C4-2B (cell line): ENCODE measurements around the gene PATL1.

Experiments
- H3K27ac ChIP-seq: fragments of 450-650 bp; 2 replicates; pipeline ENCODE4 v1.5.1; 2017
- ZFX ChIP-seq: fragments of 450-650 bp; IDR thresholded peaks from 2 replicates; pipeline ENCODE4 v1.6.1; 2017
- TF ChIP-seq, protein P1 (sequence below): fragments of 450-650 bp; conservative IDR thresholded peaks from 2 replicates; pipeline ENCODE4 v1.5.1; 2017; ENCODE audit warnings: mild to moderate bottlenecking

Gene PATL1, protein sequence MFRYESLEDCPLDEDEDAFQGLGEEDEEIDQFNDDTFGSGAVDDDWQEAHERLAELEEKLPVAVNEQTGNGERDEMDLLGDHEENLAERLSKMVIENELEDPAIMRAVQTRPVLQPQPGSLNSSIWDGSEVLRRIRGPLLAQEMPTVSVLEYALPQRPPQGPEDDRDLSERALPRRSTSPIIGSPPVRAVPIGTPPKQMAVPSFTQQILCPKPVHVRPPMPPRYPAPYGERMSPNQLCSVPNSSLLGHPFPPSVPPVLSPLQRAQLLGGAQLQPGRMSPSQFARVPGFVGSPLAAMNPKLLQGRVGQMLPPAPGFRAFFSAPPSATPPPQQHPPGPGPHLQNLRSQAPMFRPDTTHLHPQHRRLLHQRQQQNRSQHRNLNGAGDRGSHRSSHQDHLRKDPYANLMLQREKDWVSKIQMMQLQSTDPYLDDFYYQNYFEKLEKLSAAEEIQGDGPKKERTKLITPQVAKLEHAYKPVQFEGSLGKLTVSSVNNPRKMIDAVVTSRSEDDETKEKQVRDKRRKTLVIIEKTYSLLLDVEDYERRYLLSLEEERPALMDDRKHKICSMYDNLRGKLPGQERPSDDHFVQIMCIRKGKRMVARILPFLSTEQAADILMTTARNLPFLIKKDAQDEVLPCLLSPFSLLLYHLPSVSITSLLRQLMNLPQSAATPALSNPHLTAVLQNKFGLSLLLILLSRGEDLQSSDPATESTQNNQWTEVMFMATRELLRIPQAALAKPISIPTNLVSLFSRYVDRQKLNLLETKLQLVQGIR

DNA sequence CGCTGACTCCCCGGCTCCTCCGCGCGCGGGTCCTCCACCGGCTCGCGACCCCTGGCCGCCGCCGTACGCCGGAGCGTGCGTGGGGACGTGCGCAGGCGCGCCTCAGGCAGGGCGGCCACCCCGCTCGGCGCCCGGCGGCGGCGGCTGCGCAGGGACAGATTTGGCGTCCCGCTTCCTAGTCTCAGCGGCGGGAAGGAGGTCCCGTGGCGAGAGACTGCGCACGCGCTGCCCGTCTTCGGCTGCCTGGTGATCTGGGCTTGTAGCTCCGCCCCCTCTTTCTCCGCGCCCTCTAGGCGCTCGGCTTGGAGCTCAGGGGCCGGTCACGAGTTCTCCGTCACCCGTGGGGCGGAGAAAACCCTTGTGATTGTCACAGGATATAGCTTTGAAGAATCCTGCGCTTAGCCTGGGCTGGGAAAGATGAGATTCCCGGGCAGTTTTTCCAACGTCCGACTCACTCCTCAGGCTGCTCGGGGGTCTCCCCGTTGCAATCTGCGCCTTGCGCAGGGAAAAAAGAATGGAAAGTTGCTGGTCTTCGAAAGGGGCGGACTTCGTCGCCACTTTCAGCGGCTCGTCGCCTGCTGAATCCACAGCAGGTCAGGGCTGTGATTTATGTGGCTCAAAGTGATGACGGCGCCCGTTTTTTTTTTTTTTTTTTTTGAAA is at the start of gene PATL1:
PATL1 (minus strand) TSS at position 88 of the 661 bp plus-strand sequence. CDS start 142 bp downstream, outside the sequence.
- TF ChIP-seq, protein P1, sequence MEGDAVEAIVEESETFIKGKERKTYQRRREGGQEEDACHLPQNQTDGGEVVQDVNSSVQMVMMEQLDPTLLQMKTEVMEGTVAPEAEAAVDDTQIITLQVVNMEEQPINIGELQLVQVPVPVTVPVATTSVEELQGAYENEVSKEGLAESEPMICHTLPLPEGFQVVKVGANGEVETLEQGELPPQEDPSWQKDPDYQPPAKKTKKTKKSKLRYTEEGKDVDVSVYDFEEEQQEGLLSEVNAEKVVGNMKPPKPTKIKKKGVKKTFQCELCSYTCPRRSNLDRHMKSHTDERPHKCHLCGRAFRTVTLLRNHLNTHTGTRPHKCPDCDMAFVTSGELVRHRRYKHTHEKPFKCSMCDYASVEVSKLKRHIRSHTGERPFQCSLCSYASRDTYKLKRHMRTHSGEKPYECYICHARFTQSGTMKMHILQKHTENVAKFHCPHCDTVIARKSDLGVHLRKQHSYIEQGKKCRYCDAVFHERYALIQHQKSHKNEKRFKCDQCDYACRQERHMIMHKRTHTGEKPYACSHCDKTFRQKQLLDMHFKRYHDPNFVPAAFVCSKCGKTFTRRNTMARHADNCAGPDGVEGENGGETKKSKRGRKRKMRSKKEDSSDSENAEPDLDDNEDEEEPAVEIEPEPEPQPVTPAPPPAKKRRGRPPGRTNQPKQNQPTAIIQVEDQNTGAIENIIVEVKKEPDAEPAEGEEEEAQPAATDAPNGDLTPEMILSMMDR, result no peak
- no peak for TF ChIP-seq ZFX
- H3K27ac ChIP-seq, result peak within 1 kb of the TSS; percentile 80

DNA sequence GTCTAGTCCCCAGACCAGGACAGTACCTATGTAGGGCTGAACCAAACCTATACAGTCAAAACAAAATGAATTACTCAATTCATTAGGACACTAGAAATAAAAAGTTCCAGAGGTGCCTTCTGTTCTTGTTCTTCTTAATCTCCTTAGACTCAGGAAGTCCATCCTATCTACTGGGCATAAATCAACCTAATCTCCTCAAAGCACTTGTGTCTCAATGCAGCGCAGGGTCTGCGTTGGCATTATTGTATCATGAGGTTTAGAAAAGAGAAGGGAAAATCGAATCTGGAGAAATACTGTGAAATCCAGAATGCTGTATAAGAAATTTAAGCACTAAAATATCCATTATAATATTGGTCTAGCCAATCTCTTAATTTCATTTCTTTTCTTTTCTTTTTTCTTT is 47.2 kb upstream of the PATL1 start:
- no peak overlapping the region for H3K27ac ChIP-seq
- no peak for TF ChIP-seq ZFX
- TF ChIP-seq, protein P1, result no peak

DNA sequence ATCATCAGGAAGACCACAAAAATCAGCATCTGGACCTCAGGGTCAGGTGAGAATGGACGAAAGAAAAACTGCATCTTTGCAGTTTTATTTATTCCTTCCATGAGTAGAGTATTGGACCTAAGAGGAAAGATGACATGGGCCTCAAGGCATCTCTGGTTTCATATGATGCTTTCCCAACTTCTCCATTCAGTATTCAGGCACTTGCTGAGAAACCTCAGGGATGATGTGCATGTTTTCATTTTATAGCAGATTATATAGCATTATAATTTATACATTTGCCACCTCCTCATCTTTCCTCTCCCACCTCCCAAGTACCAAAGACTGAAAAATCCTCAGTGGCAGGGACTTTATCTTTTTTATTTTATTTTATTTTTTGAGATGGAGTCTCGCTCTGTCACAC is 44.9 kb upstream of the PATL1 start, which contains the start of gene OR10V1:
OR10V1 (minus strand) TSS at position 101 of the 400 bp plus-strand sequence; CDS start at position 101, 0 bp downstream.
- no peak within 1 kb of the TSS for H3K27ac ChIP-seq
- no peak for TF ChIP-seq ZFX
- TF ChIP-seq, protein P1, result no peak

DNA sequence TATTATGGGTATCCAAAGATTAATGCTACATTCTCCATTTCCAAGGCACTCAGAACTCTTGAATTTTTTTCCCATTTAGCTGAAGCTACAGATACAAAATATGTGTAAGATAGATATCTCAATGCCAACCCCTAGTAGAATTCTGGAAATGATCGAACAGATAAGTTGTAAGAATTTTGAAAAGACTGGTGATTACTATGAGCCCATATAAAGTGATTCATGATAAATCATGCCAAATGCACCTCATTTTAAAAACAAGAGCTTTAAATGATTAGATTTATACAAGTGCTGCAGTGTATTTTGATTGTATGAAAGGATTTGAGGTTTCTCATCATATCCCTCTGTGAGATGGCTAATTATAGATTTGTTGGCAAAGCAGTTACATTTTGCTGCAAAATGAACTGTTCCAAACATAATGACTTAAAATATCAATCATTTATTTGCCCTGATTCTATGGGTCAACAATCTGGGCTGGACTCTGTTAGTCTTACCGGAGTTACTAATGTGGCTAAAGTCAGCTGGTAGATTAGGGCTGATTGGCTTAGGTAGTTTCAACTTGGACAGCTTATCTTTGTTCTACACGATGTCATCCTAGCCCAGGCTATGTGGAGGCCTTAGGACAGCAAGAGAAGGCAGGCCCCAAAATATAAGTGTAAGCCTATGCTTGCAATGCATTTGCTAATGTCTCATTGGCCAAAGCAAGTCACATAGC is 41.5 kb upstream of the PATL1 start:
- TF ChIP-seq ZFX, result no peak
- TF ChIP-seq, protein P1, result no peak
- H3K27ac ChIP-seq, result no peak overlapping the region

DNA sequence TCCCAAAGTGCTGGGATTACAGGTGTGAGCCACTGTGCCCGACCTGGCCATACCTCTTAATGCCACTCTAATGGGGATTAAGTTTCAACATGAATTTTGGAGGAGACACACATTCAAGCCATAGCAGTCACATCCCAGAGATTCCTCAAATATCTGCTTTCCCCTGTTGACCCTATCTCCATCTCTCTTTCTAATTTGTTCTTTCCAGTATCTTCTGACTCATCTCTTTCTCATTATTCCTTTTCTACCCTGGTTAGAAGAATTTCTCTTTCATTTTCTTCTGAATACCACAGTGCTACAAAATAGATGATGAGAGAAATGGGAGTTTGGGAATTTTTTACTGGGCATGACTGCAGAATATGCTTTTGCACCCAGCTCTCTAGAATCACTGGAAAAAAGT is 39.7 kb upstream of the PATL1 start:
- H3K27ac ChIP-seq, result no peak overlapping the region
- TF ChIP-seq, protein P1, result no peak
- no peak for TF ChIP-seq ZFX

DNA sequence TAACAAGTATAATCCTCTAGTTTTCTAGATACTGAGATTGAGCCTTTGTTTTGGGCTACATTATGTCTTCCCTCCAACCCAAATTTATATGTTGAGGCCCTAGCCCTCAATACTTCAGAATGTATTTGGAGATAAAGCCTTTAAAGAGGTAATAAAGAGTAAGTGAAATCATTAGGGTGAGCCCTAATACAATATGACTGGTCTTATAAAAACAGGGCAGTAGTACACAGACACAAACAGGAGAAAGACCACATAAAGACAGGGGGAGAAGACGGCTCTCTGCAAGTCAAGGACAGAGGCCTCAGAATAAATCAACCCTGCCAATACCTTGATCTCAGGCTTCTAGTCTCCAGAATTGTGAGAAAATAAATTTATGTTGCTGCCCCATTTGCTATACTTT is 38.5 kb upstream of the PATL1 start:
- TF ChIP-seq, protein P1, result no peak
- no peak for TF ChIP-seq ZFX
- H3K27ac ChIP-seq, result no peak overlapping the region
